Stimulated activated CD4-positive, alpha-beta T cell treated with anti-CD3 and anti-CD28 coated beads, Interleukin-4, amount 100 ng/mL, for 1 hour (primary cell): ENCODE measurements around the gene RGL2.
"Not testable (repeated sequence)": the region's sequence is repeated elsewhere in the genome, so short reads cannot be mapped to it uniquely, and the experiment has no call there.

Source experiments
- DNase-seq: peaks from one replicate; pipeline ENCODE4 v3.0.0-alpha.2; 2020

The RGL2 gene

DNA sequence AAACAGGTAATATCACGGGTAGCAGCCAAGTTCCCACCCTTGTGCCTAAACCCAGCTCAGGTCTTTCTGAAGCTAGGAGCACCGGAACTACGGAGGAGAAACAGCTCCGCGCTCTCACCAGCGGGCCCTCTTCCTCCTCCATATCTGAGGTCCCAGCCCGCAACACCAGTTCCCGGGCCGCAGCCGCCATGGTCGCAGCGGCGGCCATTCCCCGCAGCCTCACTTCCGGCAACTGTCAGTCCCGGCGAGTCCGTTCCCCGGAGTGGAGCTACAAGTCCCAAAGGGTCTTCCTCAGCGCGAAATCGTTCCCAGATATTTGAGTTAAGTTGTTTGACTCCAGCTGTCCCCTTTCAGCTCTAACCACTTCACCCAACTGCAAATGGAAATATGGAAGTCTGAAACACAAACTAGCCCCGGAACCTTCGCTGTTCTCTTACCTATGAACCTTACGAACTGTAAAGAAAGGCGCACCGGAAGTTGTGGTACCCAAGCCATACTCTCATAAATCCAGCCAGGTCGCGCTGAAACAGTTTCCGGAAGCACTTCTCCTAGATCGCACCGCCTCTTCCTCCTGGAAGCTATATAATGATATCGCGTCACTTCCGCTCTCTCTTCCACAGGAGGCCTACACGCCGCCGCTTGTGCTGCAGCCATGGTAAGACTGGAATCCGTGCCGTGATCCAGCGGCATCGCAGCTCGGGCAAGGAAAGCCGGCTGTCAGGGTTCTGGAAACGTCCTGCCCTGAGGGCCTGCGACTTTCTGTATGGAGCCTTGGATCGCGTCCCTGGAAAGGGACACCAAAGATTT, 27.1 kb downstream of the RGL2 start, which contains the start of the genes RPS18 and VPS52:
RPS18 (plus strand) TSS at position 608 of the 807 bp plus-strand sequence; CDS start at position 653, 45 bp downstream.
VPS52 (minus strand) TSS at position 409 of the 807 bp plus-strand sequence; CDS start at position 208, 201 bp downstream.
- peak; percentile 83 for DNase-seq

DNA sequence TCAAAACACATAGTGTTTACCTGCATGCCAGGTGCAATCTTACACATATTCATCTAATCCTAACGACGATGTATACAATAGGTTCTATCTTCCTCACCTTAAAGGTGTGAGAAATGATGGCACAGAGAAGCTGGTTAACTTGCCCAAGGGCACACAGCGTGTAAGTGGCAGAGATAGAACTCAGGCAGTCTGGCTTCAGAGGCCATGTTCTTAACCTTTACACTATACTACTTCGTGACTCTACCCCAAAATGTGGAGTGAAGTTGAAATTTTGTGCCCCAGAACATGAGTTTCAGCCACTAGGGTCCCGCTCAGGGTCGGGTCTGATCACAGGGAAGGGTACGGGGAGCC, 27.6 kb downstream of the RGL2 start:
- no peak for DNase-seq

DNA sequence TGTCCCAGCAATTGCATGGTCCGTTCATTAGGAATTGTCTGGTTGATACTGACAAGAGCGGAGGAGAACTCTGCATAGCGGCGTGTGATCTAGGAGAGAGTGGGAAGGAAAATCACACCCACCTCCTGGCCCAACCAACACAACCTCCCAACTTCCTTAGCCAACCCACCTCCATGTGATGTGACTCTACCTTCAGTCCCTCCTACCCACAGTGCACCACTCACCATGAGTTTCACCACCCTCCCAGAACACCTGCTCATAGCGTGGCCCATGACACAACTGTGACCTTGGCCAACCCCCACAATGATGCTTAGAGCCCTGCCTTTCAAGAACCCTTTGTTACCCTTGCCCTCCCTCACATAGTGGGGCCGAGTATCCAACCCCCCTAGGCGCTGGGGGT, 34.7 kb downstream of the RGL2 start:
- DNase-seq = no peak

DNA sequence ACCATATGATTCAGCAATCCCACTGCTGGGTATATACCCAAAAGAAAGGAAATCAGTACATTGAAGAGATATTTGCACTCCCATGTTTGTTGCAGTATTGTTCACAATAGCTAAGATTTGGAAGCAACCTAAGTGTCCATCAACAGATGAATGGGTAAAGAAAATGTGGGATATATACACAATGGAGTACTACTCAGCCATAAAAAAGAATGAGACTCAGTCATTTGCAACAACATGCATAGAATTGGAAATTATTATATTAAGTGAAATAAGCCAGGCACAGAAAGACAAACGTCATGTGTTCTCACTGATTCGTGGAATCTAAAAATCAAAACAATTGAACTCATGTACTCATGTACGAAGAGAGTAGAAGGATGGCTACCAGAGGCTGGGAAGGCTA, 36.3 kb downstream of the RGL2 start:
- DNase-seq = not testable (repeated sequence)

DNA sequence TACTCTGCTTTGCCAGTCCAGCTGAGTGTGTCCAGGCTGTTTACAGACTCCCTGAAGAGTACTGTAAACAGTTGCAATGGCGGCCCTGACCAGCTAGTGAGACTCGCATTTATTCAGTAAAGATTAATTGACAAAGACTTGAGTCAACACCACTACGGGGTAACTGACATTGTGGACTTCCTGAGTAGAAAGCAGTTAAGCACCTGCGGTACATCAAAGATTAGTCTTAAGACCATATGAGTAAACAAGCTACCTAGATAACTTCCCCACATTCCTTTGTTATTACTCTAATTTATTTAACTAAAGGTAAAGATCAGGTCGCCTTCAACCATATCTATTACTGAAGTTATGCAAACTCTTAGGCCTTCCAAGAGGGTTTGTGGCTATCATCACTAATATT, 39.7 kb downstream of the RGL2 start:
- no peak for DNase-seq

DNA sequence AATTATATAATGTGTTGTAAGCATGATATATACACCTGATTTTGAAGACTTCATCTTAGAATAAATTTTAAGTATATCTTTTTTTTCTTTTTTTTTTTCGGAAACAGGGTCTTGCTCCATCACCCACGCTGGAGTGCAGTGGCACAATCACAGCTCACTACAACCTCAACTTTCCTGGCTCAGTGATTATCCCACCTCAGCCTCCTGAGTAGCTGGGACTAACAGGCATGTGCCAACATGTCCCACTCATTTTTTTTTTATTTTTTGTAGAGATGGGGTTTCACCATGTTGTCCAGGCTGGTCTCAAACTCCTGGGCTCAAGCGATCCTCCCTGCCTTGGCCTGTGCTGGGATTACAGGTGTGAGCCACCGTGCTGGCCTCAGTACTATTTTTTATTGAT, 44.2 kb downstream of the RGL2 start:
- no peak for DNase-seq

DNA sequence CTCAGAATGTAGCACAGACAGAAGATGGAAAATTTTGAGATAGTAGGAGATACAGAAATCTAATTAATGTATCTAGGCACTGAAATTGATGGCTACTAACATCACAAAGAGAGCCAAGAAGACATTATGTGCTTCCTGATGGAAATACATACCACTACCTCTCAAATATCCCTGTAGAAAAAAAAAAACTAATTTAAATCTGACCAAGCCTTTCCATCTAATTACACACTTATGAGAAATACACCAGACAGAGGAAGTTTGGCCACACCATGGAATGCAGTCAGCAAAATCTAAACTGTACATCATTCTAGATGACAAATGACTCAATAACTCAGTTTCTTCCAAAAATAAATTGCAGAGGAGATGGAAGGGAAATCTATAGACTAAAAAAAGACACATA, 46.0 kb downstream of the RGL2 start:
- DNase-seq = no peak

DNA sequence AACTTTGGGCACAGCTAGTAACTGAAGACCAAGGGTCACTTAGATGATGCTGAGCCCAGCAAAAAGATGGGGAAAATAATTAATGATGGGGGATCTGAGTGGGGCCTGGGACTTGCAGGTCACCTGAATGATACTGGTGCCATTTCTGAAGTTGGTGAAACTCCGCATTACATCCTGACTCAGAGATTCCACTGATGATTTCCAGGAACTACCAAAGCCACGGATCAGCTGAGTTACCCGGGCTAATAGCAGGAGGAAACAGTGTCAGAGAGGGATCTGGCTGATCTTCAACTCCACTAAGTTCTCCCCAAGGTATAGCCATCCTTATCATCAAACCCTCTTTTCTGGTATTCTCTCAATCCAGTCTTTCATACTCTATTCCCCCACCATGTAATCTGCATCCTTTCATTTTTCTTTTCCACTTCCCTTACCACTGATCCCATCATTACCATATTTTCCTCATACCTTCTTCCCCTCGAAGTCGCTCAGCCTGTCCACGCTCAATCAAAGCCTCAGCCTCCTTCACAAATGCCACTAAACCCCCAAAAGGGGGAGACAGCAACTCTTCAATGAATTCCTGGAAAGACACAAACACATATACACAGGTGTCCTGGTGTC, 47.2 kb downstream of the RGL2 start:
- no peak for DNase-seq

DNA sequence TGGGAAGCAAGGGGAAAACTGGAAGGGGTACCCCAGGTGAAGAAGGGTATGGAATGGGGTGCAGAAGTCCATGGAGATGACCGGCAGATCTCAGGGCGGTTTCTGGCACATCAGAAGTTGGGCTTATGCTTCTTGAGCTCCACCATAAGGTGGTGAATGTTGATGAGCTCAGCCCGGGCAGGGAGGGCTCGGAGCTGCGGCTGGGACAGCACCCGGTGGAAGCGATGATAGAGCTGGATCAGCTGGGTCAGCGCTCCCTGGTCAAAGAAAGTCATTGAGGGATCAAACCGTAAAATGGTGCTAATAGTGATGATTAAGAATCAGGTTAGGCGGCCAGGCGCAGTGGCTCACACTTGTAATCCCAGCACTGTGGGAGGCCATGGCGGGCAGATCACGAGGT, 48.0 kb downstream of the RGL2 start:
- DNase-seq = no peak

DNA sequence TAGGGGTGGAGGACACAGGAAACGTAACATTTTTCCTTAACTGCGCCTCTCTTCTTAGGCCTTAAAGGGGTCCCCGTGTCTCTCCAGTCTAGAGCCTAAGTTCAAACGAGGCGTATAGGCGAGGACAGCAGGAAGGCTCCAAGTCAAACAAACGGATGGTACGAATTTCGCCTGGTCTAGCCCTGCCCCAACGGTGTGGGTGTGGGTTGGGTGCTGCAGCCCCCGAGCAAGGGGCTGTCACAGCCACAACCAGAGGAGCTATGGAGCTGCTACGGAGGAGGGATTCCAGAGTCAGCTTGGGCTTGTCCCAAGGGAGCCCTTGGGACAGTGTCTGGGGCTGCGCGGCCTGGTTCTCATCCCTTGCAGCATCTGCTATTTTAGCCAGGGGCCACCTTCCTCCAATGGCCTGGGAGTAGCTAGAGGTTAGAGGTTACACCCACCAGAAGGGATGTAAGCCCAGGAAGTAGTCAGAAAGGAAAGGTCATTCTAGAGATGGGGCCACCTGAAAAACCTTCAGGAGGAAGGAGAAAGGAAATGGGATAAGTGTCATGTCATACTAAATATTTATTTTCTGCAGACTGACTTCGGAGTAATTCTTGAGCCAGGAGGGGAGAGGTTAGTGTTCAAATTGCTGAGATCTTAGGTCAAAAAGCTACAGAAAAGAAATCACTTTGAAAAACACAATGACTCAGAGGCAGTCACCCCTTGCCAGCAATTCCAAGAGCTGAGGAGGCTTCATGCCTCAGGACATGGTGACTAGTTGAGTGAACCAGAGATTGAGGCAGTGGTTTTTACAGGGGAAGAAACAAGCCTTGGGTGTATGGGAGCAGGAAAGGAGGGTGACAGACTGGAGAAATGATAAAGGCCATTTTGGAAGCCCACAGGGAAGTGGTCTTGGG, 48.8 kb downstream of the RGL2 start:
- DNase-seq = no peak

DNA sequence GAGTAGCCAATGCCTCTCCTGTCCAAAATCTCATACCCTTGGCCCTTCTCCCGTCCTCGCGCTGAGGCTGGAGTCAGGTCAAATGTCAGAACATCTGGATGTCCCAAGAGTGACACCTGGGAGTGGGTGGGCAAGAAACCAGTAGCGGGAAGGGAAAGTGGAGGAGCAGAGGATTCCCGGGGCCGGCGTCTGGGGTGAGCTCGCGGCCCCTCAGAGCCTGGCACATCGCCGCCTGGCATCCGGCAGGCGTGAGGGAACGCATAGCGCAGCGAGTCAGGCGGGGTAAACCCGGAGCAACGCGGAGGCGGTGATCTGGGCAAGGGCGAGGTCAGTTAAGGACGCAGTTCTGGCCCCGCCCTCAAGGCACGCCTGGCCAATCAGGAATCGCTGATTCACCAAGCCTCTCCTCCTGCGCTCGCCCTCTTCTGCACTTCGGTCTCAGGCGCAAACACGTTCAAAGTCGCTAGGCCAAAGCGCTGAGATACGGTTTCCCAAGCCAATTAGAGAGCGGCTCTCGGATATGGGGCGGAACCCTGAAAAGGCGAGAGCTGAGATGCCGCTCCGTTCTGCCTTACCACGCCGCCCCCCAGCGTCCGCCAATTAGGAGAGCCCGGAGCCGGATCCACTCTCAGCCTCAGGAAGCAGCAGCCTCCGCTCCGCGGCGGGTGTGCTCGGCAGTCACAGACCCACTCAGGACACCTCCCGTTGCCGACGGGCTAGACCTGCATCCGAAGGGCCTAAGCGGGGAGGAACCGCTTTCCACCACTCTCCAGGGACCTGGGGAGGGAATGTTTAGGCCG, 49.6 kb downstream of the RGL2 start:
- peak; percentile 92 for DNase-seq

DNA sequence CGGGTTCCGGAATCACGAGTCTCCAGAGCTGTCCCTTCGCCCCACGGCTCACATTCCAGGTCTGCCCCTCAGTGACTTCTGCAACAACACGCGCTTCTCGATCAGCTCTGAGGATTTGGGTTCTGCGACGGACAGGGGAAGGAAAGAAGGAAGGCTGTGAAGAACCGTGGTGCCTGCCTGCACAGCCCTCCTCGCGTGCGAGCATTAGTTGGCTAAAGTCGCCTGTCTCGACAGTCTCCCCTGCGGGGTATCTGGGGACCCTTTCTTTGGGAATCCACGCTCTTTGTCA, 50.2 kb downstream of the RGL2 start:
- DNase-seq = no peak

DNA sequence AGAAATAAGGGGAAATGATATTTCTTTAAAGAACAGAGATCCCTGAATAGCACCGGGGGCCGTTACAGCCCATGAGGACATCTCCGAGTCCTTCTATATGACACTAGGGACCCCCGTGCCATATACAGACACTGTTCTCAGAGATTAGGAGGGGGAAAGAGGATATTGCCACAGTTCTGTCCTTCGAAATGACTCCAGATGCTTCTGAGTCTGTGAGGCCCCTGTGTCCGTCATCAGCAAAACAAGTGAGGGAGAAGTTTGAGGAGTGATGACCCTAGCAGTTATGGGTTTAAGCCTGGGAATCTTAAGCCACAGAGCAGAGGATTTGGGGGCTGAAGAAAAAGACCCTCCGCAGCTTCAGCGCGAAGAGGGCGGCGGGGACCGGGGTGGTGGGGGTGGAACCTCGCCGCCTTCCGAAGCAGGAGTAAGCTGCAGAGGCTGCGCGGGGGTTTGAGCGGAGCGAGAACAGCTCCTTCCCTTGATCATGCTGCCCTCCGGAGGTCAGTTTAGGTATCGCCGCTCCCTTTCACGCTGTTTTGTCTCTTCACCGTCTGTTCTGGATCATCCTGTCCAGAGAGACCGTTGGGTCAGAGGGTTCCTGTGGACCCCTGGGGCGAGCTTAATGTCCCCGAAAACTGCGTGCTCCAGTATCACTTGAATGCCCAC, 50.6 kb downstream of the RGL2 start:
- DNase-seq = peak; percentile 93

DNA sequence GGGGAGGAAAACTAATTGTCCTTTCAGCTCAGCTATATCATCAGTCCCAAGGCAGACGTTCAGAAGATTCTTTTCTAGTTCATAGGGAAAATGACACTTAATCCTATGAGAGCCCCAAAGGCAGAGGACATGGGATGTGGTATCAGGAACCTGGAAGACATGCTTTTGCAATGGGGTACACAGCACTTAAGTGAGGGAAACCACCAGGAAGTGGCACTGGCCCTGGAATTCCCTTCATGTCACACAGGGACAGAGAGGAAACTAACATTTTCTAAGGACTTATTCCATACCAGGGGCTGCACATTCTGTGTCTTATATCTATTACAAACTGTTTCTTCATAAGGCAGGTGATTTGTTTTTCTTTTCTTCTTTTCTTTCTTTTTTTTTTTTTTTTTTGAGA, 55.3 kb downstream of the RGL2 start:
- no peak for DNase-seq

DNA sequence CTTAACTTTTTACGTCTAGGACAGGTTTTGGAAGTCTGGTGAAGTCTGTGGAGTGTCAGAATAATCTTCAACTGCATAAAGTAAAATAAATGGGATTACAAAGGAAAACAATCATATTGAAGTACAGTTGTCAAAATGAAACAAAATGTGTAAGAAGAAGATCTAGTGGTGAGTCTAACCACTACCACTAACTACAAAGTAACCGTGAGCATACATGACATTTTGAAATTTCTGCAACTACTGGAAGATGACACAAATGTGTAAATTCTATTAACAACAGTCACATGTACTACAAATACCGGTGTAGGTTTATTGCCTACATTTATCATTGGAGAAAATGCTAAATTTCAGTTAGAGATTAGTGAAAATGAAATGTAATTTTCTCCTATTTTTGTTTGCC, 56.8 kb downstream of the RGL2 start:
- no peak for DNase-seq
